Measurements from ENCODE around the gene IL17RE. TPM values are rescaled to one million over a fixed set of nuclear protein-coding genes. Genes with fewer than 3 reads are reported as not detected.
A peak's percentile ranks its signal among the peaks of the same experiment; 100 is the strongest.

Gene IL17RE
- polyA plus RNA-seq, 3 donors: 0.27 TPM; not detected in 2

DNA sequence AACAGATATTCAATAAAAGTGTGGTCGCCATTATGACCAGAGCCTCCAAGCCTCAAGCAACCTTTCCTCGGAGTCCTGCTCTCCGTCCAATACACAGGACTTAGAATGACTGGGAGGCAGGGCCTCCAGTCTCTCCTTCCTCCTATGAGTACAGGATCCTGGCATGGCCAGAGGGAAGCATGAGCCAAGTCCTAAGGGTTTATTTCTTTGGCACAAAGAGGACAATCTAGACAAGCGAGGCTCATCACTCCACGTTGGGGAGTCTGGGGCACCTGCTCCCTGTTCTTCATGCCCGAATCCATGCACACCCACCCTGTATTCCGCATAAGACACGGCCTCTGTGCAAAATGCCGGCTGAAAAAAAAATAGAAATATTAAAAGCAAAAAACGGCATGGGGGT, 42.7 kb downstream of the IL17RE start:
- peaks cover 3 to 6% (median 4%) of the 10 kb centered on the region in 3 donors for H3K27me3 Mint-ChIP-seq (ENCODE audit: low read depth in 3 of 3)
- no peak overlapping the region for H3K27ac Mint-ChIP-seq
- Histone ChIP-seq H3K9me3 (replicated peaks in 1 of 2; ENCODE audit: control insufficient read depth in 1 of 2, insufficient read depth in 1 of 2, low read length in 2 of 2) (no peaks in the 10 kb centered on the region), H4K20me1 (ENCODE audit: insufficient read depth, low read length) (no peaks in the 10 kb centered on the region), H3K27ac (ENCODE audit: low read depth in 1 of 2, low read length in 2 of 2) (no peak overlapping the region), H2AFZ (ENCODE audit: insufficient read depth, low read depth, low read length, poor library complexity, severe bottlenecking) (no peak overlapping the region), H3K9ac (ENCODE audit: insufficient read depth, low read length, poor library complexity, severe bottlenecking) (no peak overlapping the region), H3K27me3 (ENCODE audit: control insufficient read depth in 2 of 2, insufficient read depth in 2 of 2, low read length in 2 of 2) (no peaks in the 10 kb centered on the region), H3K79me2 (ENCODE audit: insufficient read depth, low read length) (no peaks in the 10 kb centered on the region), H3K4me1 (ENCODE audit: control insufficient read depth in 1 of 2, insufficient read depth in 2 of 2, low read length in 2 of 2) (peaks cover 4 to 8% of the 10 kb centered on the region in 2 donors), H3K36me3 (replicated peaks in 1 of 2; ENCODE audit: control insufficient read depth in 1 of 2, insufficient read depth in 2 of 2, low read length in 2 of 2) (peaks cover 2 to 22% of the 10 kb centered on the region in 2 donors), H3K4me3 (replicated peaks in 1 of 3; ENCODE audit: low read depth in 2 of 3, low read length in 3 of 3) (no peak overlapping the region), H3K4me2 (replicated peaks; ENCODE audit: extremely low read depth, low read length, poor library complexity, severe bottlenecking) (no peak overlapping the region)
- 100% methylated on average over 3 of the region's 10 CpGs for WGBS (ENCODE audit: insufficient coverage)
- DNase-seq: no peak
- peaks cover 13 to 27% of the 10 kb centered on the region in 2 donors for H3K36me3 Mint-ChIP-seq
- TF ChIP-seq, protein P1, sequence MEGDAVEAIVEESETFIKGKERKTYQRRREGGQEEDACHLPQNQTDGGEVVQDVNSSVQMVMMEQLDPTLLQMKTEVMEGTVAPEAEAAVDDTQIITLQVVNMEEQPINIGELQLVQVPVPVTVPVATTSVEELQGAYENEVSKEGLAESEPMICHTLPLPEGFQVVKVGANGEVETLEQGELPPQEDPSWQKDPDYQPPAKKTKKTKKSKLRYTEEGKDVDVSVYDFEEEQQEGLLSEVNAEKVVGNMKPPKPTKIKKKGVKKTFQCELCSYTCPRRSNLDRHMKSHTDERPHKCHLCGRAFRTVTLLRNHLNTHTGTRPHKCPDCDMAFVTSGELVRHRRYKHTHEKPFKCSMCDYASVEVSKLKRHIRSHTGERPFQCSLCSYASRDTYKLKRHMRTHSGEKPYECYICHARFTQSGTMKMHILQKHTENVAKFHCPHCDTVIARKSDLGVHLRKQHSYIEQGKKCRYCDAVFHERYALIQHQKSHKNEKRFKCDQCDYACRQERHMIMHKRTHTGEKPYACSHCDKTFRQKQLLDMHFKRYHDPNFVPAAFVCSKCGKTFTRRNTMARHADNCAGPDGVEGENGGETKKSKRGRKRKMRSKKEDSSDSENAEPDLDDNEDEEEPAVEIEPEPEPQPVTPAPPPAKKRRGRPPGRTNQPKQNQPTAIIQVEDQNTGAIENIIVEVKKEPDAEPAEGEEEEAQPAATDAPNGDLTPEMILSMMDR (IDR thresholded peaks at IDR 0.05): no peak
- intact Hi-C loops (cut with micrococcal nuclease): no loop called here
- peaks cover 0 to 3% (median 0%) of the 10 kb centered on the region in 7 donors for H3K9me3 Mint-ChIP-seq
- H3K4me3 Mint-ChIP-seq: no peak overlapping the region
- peaks cover 6% of the 10 kb centered on the region for H3K4me1 Mint-ChIP-seq

DNA sequence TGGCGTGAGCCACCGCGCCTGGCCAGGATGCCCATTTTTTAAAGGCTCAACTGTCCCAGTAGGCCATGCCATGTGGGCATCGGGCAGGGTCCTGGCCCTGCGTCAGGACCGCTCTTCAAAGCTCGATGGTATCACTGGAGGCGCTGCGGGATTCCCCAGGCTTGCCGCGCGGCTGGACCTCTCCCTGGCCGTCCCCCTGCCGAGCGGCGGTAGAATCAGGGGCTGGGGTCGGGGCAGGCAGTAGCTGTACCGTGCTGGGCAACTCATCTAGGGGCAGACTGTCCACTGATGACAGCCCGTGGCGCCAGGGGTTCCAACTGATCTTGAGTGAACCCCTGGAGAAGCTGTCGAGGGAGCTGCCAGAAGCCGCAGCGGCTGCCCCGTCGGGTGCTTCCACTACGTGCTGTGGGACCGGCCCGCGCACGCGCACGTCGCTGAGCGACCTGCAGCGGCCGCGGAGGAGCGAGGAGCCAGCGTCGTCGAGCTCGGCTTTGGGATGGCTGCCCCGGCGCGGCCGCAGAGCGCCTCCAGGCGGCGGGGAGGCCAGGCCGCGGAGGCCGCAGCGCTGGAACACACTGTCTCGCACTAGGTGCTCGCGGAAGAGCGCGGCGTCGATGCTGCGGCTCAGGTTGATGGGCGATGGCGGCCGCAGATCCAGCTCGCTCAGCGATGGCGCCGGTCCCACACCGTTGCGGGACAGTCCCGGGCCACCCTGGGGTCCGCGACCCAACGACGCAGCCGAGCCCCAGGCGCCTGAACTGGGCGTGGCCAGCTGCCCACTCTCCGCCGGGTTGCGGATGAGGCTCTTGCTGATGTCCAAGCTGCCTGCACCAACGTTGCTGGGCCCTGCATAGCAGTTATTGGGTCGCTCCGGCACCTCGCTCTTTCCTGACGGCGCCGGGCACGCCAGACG, 43.7 kb downstream of the IL17RE start:
- H3K4me1 Mint-ChIP-seq: peaks cover 11% of the 10 kb centered on the region
- no peaks in the 10 kb centered on the region for H4K20me1 ChIP-seq (ENCODE audit: insufficient read depth, low read length)
- peak overlapping the region in 1 of 2 donors; percentile 53 for H3K27ac ChIP-seq (ENCODE audit: low read depth in 1 of 2, low read length in 2 of 2)
- H3K4me3 ChIP-seq (replicated peaks in 1 of 3; ENCODE audit: low read depth in 2 of 3, low read length in 3 of 3): peak overlapping the region; percentile 12 to 68 (median 33)
- peaks cover 7 to 8% of the 10 kb centered on the region in 2 donors for H3K4me1 ChIP-seq (ENCODE audit: control insufficient read depth in 1 of 2, insufficient read depth in 2 of 2, low read length in 2 of 2)
- TF ChIP-seq, protein P1 (IDR thresholded peaks at IDR 0.05): peak; percentile 75
- peaks cover under 1 to 3% of the 10 kb centered on the region in 2 donors for H3K27me3 ChIP-seq (ENCODE audit: control insufficient read depth in 2 of 2, insufficient read depth in 2 of 2, low read length in 2 of 2)
- peaks cover 0 to 3% (median 0%) of the 10 kb centered on the region in 7 donors for H3K9me3 Mint-ChIP-seq
- H3K9ac ChIP-seq (ENCODE audit: insufficient read depth, low read length, poor library complexity, severe bottlenecking): peak overlapping the region; percentile 43
- peaks cover 4 to 13% (median 5%) of the 10 kb centered on the region in 3 donors for H3K27me3 Mint-ChIP-seq (ENCODE audit: low read depth in 3 of 3)
- H3K4me2 ChIP-seq (replicated peaks; ENCODE audit: extremely low read depth, low read length, poor library complexity, severe bottlenecking): peak overlapping the region; percentile 79
- H3K9me3 ChIP-seq (replicated peaks in 1 of 2; ENCODE audit: control insufficient read depth in 1 of 2, insufficient read depth in 1 of 2, low read length in 2 of 2): no peaks in the 10 kb centered on the region
- intact Hi-C loops (cut with micrococcal nuclease): no loop called here
- DNase-seq: peak; percentile 75 to 89 (median 87)
- WGBS (ENCODE audit: insufficient coverage): 65% methylated on average over 87 of the region's 90 CpGs
- H3K36me3 ChIP-seq (replicated peaks in 1 of 2; ENCODE audit: control insufficient read depth in 1 of 2, insufficient read depth in 2 of 2, low read length in 2 of 2): peaks cover 2 to 16% of the 10 kb centered on the region in 2 donors
- H3K27ac Mint-ChIP-seq: peak overlapping the region in 5 of 7 donors; percentile 20 to 85 (median 79)
- peak overlapping the region; percentile 79 to 86 for H3K4me3 Mint-ChIP-seq
- no peaks in the 10 kb centered on the region for H3K79me2 ChIP-seq (ENCODE audit: insufficient read depth, low read length)
- peaks cover 9 to 21% of the 10 kb centered on the region in 2 donors for H3K36me3 Mint-ChIP-seq
- H2AFZ ChIP-seq (ENCODE audit: insufficient read depth, low read depth, low read length, poor library complexity, severe bottlenecking): peak overlapping the region; percentile 80
